Fibroblast of skin of scalp (primary cell): Measurements from ENCODE around the gene SLPI.

ENCODE experiments used
- DNase-seq: peaks from one replicate; pipeline ENCODE4 v3.0.0-alpha.2; 2013

The SLPI gene

GRCh38 chr20:45269754-45270270, 15.4 kb upstream of the SLPI start:
- DNase-seq, result no peak

GRCh38 chr20:45269056-45269455, 14.7 kb upstream of the SLPI start:
- no peak for DNase-seq

GRCh38 chr20:45268531-45268930, 14.2 kb upstream of the SLPI start:
- no peak for DNase-seq

GRCh38 chr20:45266977-45267376, 12.6 kb upstream of the SLPI start:
- DNase-seq, result no peak

GRCh38 chr20:45263556-45264266, 9.3 kb upstream of the SLPI start:
- no peak for DNase-seq

- DNase-seq, result no peak
Observed at GRCh38 chr20:45258664-45259063, 4.3 kb upstream of the SLPI start.

- no peak for DNase-seq
Observed at GRCh38 chr20:45258259-45258658, 3.9 kb upstream of the SLPI start.

GRCh38 chr20:45257711-45258110, 3.3 kb upstream of the SLPI start:
- DNase-seq, result no peak

- DNase-seq, result no peak
Observed at GRCh38 chr20:45257161-45257560, 2.8 kb upstream of the SLPI start.

- no peak for DNase-seq
Observed at GRCh38 chr20:45253261-45253660, 1.1 kb downstream of the SLPI start.

- DNase-seq, result no peak
Observed at GRCh38 chr20:45251884-45252560, 2.3 kb downstream of the SLPI start.

- DNase-seq, result no peak
Observed at GRCh38 chr20:45248609-45249008, 5.8 kb downstream of the SLPI start.

GRCh38 chr20:45247865-45248264, 6.5 kb downstream of the SLPI start:
- no peak for DNase-seq

GRCh38 chr20:45246109-45246508, 8.3 kb downstream of the SLPI start:
- no peak for DNase-seq

GRCh38 chr20:45238139-45238538, 16.2 kb downstream of the SLPI start:
- DNase-seq, result no peak

- DNase-seq, result no peak
Observed at GRCh38 chr20:45235995-45236394, 18.4 kb downstream of the SLPI start.

GRCh38 chr20:45230631-45231030, 23.7 kb downstream of the SLPI start:
- no peak for DNase-seq

GRCh38 chr20:45229264-45230056, 24.9 kb downstream of the SLPI start:
- DNase-seq, result peak; percentile 2

- no peak for DNase-seq
Observed at GRCh38 chr20:45226287-45226686, 28.1 kb downstream of the SLPI start.

GRCh38 chr20:45223136-45223535, 31.2 kb downstream of the SLPI start:
- no peak for DNase-seq

GRCh38 chr20:45221076-45221475, 33.3 kb downstream of the SLPI start, which contains the start of gene SEMG2:
SEMG2 (plus strand) TSS chr20:45221373; CDS start chr20:45221390, 17 bp downstream.
- no peak for DNase-seq

GRCh38 chr20:45218636-45219035, 35.7 kb downstream of the SLPI start:
- no peak for DNase-seq

- DNase-seq, result no peak
Observed at GRCh38 chr20:45218124-45218523, 36.2 kb downstream of the SLPI start.
